ENCODE data around the gene CSNK1A1.
A peak's percentile ranks its signal among the peaks of the same experiment; 100 is the strongest.
"Not testable (repeated sequence)": the region's sequence is repeated elsewhere in the genome, so short reads cannot be mapped to it uniquely, and the experiment has no call there.

Gene CSNK1A1

GRCh38 chr5:149453618-149454415 lies 97.4 kb downstream of the CSNK1A1 start:
- no peak for DNase-seq

GRCh38 chr5:149452665-149453617 lies 98.3 kb downstream of the CSNK1A1 start:
- DNase-seq, result no peak

DNA sequence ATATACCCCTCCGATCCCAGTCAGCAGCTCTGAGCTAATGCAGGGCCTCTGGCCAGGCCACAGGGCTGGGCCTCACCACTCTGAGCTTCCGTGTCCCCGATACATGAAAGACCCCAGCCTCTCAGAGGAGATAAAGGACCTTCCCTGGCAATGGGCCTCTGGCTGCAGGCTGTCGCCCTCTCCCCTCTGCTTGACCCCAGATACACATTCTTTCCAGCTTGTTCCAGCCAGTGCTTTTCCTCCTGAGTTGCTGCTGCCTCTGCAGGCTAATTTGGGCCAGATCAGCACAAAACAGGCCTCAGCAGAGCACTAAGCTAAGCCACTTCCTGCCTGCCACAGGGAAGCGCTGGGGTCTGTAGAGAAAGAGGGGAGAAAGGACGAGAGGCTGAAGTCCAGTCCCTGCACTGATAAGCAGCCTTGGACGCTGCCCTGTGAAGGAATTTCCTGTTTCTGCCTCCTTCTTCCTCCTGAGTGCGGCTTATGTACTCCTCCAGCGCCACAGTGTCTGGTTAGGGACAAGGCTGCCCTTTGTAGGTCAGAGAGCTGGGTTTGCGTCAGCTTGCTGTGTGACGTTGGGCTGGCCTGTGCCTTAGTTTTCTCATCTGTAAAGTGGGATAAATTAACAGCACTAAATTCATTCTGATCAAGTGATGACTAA lies 99.1 kb downstream of the CSNK1A1 start:
- no peak for DNase-seq

DNA sequence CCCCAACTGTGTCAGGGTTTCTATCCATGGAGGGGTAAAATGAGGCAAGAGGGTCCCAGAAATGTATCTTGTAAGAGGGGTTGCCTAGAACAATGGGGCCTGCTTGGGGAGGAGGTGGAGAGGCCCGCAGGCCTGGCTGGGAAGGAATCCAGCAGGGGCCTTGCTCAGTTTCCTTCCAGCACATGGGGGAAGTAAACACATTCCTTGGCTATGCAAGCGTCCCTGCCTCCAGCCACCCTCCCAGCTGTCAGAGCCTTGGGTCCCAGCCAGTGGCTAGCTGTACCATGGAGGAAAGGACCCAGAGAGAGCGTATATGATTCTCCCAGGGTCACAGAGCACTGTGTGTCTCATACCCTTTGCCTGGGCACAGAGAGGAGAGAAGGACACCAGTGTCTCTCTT lies 101.0 kb downstream of the CSNK1A1 start:
- DNase-seq, result no peak

DNA sequence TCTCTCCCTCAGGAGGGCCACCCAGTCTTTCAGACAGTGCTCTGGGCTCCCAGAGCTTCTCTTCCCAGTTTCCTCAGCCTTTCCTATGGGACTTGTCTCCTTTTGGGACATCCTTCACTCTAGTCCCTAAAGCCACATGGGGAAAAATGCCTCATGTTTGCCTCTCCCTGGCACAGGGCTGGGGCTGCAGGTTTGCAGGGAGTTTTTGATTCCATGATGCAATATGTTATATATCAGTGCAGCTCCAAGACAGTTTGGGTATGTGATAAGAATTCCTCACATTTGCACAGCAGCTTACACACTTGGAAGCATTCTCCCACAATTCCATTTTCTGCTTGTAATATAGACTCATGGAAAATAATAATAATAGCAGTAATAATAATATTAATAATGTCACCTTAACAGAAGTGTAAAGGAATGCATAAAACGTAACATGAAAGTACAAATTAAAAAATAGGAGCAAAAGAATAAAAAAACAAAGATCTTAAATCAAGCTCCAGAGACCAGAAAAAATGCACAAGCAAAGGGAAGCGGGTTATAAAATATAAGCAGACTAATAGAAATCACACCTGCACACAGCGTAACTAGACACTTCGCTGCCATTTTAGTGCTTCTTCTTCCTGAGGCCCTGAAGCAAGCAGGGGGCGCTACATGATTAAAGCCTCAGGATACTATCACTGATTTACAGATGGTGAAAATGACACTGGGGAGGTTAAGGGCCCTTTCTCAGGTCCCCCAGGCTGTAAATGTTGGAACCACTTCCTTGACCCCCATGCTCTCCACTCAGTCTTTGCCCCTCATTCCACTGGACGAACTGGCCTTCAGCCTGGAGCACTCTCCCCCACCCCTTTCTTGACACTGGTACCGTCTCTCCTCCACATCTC lies 102.2 kb downstream of the CSNK1A1 start:
- DNase-seq, result no peak

DNA sequence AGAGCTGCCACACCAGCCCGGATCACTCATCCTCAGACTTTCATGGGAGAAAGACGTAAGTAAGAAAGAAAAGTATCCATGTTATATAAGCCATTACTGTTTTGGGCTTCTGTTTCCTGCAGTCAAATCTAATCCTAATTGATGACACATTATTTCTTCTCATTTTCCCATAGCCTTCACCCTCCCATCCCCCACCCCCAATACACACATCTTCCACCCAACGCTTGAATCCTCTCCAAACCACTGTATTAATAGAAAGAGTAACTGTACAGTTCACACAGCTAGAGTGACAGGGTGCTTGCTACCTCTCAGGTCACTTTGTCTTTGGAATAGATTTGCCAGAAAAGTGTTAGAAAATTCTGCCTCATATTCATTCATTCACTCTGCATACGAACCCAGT lies 102.8 kb downstream of the CSNK1A1 start:
- DNase-seq, result no peak

DNA sequence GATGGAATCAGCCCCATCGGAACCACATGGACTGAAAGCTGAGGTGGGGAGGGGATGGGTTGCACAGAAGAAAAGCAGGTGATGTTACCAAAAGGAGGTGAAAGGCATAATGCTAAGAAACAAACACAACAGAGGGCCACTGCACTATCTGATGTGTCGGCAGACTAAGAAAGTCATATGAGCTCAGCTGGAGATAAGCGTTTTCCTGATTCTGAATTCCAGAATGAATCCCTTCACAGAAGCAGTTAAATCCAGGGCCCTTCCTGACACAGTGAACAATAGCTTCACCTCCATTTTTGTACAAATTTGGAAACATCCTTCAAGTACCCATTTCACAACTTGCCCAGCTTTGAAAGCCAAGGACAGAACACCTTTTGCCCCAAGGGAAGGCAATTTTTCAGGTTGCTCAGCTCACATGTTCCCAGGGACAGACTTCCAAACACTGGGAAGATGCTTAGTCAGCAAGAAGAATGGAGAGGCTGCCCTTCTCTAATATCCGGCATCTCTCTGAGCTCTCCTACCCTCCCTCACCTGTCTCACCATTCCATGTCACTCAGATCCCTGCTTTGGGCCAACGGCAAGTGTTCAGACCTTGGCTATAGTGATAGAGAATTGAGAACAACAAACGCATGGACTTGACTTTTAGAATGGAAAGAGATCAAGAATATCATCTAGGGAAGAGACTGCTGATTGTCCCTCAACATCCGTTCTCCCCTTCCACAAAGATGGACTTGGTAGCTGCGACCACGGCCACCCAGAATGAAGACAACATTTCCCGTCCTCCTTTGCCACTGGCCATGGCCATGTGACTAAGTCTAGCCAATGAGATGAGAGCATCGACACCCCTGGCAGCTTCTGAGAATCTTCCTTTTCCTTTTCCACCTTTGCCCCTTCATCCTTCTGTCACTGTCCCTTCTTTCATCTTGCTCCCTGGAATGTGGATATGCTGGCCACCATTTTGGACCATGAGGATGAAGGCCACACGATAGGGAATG lies 103.6 kb downstream of the CSNK1A1 start:
- no peak for DNase-seq

DNA sequence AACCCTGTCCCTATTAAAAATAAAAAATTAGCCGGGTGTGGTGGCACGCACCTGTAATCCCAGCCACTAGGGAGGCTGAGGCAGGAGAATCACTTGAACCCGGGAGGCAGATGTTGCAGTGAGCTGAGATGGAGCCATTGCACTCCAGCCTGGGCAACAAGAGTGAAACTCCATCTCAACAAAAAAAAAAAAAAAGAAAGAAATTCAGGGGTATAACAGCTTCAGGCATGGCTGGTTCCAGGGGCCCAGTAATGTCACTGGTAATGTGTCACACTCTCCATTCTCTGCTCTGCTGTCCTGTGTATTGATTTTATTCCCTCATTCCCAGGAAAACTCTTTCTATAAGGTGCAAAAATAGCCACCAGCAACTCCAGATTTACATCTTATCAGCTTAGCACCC lies 104.4 kb downstream of the CSNK1A1 start:
- DNase-seq, result not testable (repeated sequence)

DNA sequence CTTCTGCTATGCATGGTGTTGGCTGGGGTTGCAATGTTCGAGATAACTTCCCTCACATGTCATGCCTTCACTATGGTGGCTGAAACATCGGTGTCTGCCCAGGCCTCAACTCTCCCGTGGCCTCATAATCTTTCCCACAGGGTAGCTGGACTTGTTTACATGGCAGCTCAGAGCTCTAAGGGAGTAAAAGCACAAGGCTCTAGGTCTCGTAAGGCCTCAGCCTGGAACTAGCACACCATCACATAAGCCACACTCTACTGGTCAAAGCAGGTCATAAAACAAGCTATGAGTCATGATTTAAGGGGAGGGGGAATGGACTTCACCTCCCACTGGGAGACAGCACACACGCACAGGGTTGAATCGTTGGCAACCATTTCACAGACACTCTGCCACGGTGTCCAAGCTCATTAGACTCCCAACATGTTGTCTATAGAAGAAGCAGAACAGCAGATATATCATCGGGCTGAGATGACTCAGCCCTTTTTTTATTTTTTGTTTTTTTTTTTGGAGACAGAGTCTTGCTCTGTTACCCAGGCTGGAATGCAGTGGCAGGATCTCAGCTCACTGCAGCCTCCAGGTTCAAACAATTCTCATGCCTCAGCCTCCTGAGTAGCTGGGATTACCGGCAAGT lies 105.4 kb downstream of the CSNK1A1 start:
- DNase-seq, result no peak

DNA sequence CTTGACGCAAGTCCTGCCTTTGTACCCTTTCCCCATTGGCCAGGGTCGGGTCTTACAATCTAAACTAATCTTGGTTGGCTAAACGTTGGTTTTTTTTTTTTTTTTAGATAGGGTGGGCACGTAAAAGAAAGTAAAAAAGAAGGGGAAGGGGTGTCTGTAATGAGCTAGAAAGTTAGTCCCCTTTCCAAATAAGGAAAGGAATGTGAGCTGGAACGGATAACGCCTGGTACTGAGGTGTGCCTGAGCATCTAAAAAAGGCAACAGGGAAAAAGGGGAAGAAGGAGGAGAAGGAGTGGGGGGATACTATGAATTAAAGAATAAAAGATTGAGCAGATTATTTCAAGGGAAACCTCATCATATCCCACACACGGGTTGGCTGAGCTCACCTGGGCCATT lies 105.9 kb downstream of the CSNK1A1 start:
- no peak for DNase-seq

DNA sequence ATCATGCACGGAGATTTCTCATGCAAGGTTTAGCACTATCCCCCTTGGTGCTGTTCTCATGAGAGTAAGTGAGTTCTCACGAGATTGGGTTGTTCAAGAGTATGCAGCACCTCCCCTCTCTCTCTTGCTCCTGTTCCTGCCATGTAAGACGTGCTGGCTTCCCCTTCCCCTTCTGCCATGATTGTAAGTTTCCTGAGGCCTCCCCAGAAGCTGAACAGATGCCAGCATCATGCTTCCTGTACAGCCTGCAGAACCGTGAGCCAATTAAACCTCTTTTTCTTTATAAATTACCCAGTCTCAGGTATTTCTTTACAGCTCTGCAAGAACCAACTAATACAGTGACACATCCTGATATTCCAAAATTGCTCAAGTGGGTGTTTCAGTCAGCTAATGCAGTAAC lies 106.8 kb downstream of the CSNK1A1 start:
- DNase-seq, result not testable (repeated sequence)

- no peak for DNase-seq
Observed at GRCh38 chr5:149443210-149443609, 108.0 kb downstream of the CSNK1A1 start.

- peak; percentile 65 to 66 for DNase-seq
Observed at GRCh38 chr5:149442563-149443182, 108.6 kb downstream of the CSNK1A1 start.
